H1 (cell line): ENCODE results near the gene RGS9. TPM values are rescaled to one million over a fixed set of nuclear protein-coding genes. Genes with fewer than 3 reads are reported as not detected.

Experiments used
- MAX ChIP-seq: IDR thresholded peaks from 2 replicates; pipeline ENCODE4 v1.6.1; 2012; ENCODE audit warnings: inconsistent platforms
- SP1 ChIP-seq: IDR thresholded peaks from 2 replicates; pipeline ENCODE4 v1.6.1; 2011; ENCODE audit warnings: low read depth, low read length
- polyA plus RNA-seq, 7 experiments: library from polyadenylated mRNA; depleted of rRNA in 3 of 7; stranded (reverse) in 5 of 7; unstranded in 2 of 7; fragments of >200 nt in 5 of 7; fragments of 200-250 nt in 2 of 7; gene quantifications; 1 replicate in 5 of 7; 2 replicates in 1 of 7; 4 replicates in 1 of 7; pipeline versions ENCODE4 v1.2.1 to v1.2.3, GENCODE V29; 2011 to 2013; ENCODE audit warnings: missing spikeins in 2 of 7, mixed read lengths in 2 of 7
- total RNA-seq: library from RNA; stranded (reverse); fragmentation: NEBNext Ultra II Directional; extraction: Animal tissue kit (Norgen Biotek cat#: 25700); gene quantifications from 2 replicates; pipeline ENCODE4 v1.2.1, GENCODE V29; 2021
- TF ChIP-seq, protein P1 (sequence below): IDR thresholded peaks from 2 replicates; pipeline ENCODE4 v1.6.1; 2012; ENCODE audit warnings: low read length, inconsistent platforms

Gene RGS9
- total and polyA plus RNA-seq, 2 of the 8 experiments (the other 6 are each of a cell fraction or from before 2014, with no cell fraction given), result 8.9 to 20.5 TPM

- TF ChIP-seq MAX (no peak), SP1 (no peak)
- TF ChIP-seq, protein P1, sequence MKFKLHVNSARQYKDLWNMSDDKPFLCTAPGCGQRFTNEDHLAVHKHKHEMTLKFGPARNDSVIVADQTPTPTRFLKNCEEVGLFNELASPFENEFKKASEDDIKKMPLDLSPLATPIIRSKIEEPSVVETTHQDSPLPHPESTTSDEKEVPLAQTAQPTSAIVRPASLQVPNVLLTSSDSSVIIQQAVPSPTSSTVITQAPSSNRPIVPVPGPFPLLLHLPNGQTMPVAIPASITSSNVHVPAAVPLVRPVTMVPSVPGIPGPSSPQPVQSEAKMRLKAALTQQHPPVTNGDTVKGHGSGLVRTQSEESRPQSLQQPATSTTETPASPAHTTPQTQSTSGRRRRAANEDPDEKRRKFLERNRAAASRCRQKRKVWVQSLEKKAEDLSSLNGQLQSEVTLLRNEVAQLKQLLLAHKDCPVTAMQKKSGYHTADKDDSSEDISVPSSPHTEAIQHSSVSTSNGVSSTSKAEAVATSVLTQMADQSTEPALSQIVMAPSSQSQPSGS, result no peak
These were observed 32.2 kb upstream of the RGS9 start (continued) for GRCh38 chr17:65104973-65105372.
